Panc1 (cell line): ENCODE measurements around the gene RTCB.

Experiments used
- POLR2AphosphoS5 ChIP-seq: IDR thresholded peaks from 2 replicates; pipeline ENCODE4 v1.6.1; 2012; ENCODE audit warnings: mild to moderate bottlenecking, low read depth, low read length, moderate library complexity
- SIN3A ChIP-seq: IDR thresholded peaks from 2 replicates; pipeline ENCODE4 v1.6.1; 2012; ENCODE audit warnings: low read depth, mild to moderate bottlenecking, low read length, moderate library complexity, borderline replicate concordance; ENCODE audit not compliant: insufficient read depth
- TF ChIP-seq, protein P1 (sequence below): fragments of 450-650 bp; IDR thresholded peaks from 2 replicates; pipeline ENCODE4 v1.5.1; 2017; ENCODE audit warnings: mild to moderate bottlenecking

- TF ChIP-seq, protein P1, sequence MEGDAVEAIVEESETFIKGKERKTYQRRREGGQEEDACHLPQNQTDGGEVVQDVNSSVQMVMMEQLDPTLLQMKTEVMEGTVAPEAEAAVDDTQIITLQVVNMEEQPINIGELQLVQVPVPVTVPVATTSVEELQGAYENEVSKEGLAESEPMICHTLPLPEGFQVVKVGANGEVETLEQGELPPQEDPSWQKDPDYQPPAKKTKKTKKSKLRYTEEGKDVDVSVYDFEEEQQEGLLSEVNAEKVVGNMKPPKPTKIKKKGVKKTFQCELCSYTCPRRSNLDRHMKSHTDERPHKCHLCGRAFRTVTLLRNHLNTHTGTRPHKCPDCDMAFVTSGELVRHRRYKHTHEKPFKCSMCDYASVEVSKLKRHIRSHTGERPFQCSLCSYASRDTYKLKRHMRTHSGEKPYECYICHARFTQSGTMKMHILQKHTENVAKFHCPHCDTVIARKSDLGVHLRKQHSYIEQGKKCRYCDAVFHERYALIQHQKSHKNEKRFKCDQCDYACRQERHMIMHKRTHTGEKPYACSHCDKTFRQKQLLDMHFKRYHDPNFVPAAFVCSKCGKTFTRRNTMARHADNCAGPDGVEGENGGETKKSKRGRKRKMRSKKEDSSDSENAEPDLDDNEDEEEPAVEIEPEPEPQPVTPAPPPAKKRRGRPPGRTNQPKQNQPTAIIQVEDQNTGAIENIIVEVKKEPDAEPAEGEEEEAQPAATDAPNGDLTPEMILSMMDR = no peak
- TF ChIP-seq POLR2AphosphoS5 = no peak
- no peak for TF ChIP-seq SIN3A
Measured at GRCh38 chr22:32430352-32430751, 18.3 kb upstream of the RTCB start.
